HG02588 (cell line): Measurements from ENCODE around the gene NOL4L.

Experiments used
- ATAC-seq: cut with Tn5 transposase; IDR thresholded peaks from one replicate; pipeline ENCODE4 v1.9.1; 2021; ENCODE audit warnings: mild to moderate bottlenecking, moderate library complexity; ENCODE audit not compliant: unreplicated experiment

NOL4L gene

DNA sequence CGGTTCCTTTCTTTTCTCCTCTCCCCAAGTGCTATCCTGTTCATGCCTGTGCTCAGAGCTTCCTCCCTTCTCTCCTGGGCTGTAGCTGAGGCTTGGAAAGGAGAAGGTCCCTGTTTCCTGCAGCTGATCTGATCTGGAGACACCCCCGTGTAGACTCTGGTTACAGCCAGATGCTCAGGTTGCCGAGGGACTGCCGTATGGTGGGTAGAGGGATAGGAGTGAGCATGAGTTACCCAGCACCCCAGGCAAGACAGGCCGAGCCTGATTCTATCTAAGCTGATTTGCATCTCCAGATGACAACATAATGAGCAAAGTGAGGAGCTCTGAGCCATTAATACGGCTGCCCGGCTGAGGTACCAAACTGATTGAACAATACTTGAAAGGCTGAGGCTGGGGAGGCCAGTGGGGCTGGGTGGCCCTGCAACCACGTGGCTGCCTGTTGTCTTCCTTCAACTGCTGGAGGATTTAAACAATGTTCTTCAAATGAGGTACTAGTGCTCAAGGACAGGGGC lies 135.2 kb downstream of the NOL4L start:
- ATAC-seq: no peak

DNA sequence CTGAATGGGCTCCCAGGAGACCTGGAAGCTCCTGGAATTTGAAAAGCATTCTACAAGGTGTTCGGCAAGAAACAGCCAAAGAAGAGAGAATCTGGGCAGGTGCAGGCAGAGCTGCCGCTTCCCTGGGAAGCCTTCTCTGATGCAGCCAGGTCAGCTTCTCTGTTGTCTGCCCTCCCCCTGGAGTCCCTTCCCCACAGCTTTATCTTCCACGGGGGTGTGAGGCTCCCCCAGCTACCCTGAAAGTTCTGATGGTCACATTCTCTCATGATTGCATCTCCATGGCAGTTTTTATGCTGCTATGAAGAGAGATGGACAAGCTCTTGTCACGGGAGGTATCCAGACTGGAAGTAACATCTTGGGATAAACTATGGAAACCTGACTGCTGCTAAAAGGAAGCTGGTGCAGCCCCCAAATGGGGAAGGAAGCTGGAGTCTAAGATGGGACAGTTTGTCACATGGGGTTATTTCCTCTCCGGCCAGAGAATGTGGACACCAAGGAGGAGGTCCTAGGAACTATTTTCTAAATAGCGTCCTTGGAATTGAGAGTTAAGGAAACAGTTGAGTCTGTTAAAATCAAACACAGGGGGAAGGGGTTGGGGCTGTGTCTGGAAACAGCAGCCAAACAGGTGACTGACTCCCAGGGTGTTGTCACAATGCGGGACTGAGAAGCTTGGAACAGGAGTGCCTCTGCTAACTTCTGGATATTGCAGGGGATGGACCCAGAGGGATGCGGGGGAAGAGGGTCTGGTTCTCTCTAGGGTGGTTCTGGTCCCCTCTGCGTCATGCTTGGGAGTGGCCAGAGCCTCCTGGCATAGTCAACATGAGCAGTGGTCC lies 135.9 kb downstream of the NOL4L start:
- ATAC-seq: no peak

DNA sequence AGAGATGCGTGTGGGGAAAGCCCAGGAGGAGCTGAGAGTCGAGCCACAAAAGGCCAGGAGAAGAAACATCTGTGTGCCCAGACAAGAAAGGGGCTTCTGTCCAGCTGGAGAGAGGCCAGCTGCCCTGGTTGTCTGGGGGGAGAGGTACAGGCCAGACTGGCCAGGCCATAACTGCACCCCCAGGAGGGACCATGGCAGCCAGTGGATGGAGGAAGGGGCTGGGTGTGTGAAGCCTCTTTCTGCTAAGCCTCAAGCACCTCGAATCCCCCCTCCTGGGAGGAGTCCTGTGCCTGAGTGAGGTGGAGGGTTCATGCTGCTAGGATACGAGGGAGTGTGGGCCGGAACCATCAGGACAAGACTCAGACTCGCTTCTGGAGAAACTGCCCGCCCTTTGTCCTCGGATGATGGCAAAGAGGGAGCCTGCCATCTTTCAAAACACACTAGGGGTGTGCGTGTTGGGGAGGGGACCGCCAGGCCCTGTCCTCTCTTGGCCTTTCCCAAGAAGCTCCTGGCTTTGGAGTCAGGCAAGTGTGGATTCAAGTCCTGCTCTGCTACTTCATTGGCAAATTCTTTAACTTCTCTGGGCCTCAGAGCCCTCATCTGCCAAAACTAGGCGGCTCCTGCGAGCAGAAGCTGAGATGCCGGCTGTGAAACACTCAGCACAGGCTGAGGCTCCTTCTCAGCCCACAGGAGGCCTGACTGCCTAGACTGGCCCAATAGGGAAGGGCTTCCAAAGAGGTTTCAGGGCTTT lies 136.7 kb downstream of the NOL4L start:
- ATAC-seq: no peak

DNA sequence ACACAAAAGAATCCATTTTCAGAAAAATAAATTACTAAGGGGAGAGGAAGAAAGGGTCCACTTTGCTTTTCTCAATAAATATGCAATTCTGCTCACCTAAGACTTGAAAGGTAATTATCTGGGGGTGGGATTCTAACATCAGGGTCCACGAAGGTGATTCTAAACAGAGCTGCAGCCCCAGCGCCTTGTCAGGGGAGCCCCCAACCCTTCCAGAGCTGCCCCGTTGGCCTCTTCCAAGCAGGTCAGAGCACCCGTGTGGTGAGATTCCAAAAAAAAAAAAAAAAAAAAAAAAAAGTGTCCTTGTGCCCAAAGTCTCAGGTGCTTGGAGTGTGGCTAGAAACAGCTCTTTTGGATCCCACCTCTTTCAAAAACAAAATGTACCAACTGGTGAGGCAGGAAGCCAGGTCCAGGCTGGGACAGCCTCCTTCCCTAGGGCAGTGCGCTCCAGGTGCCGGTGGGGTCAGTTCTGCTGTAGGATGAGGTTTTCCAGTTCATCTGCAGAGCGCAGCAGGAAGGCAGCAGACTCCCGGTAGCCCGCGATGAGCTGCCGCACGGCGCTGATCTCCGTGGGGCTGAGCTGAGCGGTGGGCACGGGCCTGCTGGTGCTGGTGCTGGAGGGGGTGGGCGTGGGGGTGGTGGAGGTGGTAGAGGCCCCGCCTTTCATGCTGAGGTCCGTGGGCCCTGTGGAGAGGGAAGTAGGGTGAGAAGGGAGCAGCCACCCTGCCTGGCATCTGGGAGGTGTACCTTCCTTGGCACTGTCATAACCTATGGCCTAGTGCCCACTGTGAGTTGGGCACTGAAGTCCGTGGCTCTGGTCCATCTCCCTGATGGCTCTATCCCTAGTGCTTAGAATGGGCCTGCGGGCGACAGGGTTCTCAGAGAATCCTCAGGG lies 137.8 kb downstream of the NOL4L start:
- ATAC-seq: no peak

DNA sequence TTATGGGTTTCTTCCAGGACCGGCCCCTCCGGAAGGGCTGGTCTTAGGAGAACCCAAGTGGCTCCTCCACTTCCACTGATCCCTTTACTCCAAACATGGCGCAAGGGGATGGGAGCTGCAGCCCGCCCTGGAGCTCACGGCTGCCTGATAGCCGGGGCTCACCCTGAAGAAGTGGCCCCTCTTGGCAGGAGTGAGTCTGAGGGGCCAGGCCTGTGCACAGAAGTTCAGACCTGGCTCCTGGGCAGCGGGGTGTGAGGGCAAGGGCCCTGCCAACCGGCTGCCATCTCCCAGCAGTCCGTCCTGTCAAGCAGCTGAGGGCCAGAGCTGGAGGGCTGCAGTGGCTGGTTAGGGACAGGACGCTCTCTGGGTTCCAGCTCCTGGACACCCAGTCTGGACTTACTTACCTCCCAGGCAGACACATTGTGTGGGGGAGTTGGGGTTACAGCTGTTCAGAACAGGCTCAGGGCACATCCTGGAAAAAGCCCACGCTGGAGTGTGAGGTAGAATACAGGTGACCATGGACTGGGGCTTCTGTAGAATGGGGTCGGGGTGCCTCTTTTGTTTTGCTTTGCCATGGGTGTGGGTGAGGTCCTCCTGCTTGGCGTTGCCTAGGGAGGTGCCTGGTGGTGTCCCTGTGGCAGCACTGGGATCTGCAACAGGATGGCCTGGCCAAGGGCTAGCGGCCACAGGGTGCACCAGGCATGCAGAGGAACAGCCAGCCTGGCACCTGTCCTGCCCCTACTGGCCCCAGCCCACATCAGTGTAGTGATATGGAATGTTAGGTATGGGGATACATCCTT lies 138.6 kb downstream of the NOL4L start:
- ATAC-seq: no peak

DNA sequence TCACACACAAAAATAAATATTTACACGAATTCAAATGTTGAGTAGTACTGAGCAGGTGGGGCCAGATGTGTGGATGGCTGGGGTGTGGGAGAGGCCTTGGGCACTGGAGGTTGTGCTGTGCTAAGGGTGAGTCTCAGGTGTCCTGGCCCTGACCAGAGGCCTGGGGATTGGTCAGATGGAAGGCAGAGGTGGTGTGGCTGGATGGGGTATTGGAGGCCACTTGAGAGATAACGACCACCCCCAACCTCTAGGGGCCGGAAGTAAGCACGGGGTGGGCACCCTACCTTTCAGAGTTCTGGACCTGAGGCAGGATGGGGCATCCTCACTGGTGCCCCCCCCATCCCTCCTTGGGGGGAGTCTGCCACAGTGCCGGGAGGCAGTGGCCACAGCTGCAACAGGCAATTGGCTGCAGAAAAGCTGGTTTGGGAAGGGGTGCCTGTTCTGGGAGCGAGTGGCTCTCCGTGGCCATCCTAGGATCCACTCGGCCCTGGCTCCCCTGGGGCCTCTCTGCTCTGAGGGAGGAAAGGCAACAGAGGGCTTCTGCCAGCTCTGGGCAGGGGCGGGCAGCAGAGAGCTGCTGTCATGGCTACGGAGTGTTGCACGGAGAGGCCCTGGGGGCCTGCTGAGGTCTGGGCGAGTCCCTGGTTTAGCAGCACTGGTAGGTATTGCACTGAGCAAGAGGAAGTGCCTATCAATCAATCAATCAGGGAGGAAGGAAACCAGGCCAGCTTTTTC lies 139.4 kb downstream of the NOL4L start:
- no peak for ATAC-seq

DNA sequence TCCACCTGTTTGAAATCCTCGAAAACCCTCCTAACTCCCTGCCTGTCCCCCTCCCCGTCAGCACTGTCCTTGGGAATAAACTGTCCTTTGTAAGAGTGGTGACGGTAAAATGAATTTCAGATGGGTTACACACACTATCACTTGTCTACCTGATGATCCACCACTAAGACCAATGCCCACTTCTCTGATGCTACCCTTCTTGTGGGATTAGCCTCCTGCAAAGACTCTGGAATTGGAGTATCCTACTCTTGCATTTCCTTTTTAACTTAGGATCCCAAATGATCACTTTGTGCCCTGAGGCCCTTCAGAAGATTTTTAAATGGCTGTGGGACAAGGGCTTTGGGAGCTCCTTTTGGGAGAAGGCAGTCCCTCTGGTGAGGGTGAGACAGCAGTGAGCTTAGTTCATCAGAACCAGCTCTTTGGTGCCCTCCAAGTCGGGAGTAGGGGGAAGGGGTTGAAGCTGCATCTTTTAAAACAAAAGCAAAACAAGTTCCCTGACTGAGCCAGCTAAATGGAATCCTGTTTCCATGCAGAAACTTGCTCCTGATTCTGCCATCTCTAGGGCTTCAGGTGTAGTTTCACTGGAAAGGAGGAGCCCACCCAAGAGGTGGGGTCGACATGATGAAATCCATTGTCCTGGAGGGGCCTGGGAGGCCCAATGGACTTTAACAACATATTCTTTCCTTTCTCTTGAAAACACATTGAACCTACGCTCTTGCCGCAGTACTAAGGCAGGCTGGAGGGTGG lies 140.5 kb downstream of the NOL4L start:
- no peak for ATAC-seq

DNA sequence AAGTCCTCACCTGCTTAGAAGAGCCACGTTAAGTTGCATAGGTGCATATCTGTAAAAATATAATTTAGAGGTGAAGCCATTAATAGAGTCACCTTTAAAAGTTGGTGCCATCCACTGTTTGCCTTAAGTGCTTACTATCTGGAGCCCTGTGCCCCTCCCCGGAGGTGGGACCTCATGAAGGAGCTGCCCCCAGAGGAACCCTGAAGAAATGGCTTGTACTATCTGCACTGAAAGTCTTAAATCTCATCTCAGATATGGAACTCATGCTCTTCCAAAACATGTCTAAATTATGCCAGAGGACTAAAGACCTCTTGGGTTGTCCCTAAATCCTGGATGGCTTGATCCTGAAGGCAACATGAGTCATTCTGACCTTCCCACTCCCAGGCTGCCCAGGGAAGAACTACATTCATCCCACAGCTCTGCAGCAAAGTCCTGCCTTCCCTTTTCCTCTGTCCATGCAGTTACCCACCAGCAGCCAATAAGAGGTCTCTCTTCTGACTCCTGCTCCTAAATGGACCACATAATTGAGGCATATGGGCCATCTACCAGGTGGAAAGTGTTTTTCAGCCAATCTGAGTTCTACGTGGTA lies 141.7 kb downstream of the NOL4L start:
- no peak for ATAC-seq

DNA sequence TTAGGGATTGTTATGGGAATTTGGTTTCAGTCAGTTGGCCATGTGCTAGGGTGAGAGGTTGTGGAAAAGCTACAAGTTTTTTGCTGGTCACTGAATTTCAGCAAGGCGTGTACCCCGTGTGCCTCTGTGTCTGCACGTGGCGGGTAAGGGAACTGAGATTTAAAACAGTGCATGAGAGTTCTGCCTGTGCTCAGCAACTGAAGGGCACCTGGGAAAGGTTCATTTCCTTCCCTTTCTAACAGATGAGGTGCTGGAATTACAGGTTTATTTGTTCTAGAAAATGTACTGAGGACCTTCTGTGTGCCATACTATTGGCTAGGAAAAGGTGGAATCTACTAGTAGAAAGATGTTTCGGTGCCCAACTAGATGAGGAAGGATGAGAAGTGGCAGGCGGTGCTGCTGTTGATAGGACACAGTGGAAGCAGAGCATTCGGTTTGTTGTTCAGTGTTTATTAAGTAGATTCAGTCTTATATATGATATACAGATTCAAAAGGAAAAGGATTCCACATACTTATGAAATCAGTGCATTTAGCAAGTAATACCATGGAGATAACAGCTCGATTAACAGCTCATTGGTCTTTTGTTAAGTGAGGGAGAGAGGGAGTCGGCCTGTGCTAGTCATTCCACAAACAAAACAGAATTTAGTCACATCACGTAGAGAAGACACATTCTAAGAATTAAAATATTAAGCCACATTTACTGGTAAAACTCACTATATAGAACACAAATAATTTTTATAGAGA lies 142.3 kb downstream of the NOL4L start:
- ATAC-seq: no peak

DNA sequence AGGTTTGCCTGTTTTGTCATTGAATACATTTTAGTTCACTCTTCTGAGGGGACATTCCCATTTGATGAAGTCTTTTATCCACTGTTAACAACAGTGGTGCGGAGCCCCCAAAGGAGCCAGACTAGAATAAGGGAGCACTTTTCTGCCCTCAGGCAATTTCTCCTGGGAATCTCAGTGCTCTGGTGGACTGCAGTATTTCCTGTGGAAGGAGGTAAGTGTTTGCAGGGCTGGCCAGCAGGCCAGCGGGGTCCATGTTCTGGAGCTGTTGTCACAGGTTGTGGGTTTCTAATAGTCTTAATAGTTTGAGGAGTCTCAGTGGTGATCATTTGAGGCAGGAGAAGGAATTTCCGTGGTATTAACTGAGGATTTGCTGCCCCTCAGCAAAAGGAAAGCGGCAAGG lies 143.5 kb downstream of the NOL4L start:
- ATAC-seq: no peak

DNA sequence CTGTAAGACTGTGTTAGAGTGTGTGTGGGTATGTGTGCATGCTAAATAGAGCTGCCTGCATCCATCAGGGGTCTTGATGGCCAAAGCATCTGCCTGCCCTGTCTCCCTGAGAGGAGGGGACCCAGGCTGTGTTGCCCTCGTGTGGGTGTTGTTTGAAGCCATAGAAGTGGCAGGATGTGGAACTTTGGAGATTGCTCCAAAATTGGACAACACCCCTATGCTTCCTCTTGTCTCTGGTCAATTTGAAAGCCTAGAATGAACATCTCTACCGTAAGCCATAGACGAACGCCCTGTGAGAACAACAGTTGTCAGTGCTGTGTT lies 144.4 kb downstream of the NOL4L start:
- ATAC-seq: no peak

DNA sequence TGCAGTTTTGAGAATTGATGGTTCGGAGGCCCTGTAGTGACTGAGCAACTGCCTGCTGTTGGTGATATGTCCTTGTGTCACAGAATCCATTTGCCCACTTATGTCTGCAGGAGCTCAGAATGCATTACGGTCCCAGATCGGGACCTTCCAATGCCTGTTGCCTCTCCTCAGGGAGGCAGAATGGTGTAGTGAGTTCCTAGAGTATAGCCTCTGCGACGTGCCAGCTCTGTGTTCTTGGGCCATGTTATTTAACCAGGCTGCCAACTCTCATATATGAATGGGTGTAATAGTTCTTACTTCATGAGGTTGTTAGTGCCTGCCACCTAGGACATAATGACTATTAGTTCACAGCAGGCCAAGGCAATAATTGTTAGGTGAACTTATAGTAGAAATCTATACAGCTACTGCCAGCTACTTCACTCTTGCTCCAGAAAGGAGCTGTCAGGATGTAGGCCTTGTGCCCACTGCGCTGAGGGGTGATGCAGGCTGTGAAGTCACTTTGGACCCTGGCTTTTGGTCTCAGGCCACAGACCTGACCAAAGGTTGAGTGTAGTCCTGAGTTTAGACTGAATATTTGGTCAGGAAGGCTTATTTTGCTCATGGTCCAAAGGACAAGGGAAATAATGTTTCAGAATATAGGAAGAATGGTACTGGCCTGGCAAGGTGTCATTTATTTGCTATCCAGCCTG lies 144.9 kb downstream of the NOL4L start:
- ATAC-seq: no peak

DNA sequence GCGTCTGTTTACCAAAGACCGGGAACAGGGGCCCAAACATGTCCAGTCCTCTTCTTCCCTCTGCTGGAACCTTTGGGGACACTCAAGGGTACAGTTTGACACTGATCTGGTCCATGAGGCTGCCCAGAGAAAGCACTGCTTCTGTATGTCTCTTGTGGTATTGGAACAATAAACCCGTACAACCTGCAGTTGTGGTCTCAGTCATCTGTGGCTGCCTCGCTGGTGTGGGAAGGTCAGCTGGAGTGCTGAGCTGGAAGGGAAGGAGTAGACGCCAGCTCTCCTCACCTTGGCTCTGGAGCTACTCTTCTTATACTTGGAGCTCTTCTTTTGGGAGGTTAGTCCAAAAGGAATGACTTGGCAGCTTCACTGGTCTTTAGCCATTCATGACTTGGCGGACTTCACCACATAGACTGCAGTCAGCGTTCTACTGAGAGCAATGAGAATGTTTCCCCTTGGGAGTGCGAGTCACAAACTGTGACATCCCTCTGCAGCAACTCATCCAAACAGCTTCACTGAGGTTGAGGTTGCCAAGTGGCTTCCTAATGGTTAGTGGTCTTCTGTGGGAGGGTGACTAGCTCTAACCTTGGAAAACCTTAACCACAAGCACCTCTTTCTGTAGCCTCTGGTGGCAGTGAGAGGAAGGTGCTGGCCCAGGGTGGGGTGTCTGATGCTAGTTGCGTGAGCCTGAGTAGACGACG lies 145.9 kb downstream of the NOL4L start:
- no peak for ATAC-seq

DNA sequence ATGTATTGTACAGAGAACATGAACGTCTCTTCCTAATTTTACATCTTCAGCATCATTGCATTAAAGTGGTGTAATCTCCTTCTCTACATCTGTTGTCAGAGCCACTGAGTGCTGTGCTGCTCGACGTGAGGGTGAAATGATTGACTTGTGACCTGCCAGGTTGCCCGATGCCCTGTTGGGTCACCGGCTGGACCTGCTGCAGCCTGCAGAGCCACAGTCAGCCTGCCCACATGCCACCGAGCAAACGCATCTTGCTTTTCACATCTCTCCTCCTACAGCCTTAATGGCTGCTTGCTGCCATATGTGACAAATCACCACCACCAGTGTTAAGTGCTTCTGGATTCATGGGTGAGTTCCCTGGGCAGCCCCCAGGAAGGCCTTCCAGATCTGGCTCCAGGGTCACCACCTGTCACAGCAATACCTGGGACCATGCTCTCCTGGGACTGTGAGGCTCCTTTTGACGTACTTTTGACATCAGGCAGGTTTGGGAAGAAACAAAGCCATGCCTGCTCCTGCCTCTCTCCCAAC lies 146.7 kb downstream of the NOL4L start:
- ATAC-seq: no peak

DNA sequence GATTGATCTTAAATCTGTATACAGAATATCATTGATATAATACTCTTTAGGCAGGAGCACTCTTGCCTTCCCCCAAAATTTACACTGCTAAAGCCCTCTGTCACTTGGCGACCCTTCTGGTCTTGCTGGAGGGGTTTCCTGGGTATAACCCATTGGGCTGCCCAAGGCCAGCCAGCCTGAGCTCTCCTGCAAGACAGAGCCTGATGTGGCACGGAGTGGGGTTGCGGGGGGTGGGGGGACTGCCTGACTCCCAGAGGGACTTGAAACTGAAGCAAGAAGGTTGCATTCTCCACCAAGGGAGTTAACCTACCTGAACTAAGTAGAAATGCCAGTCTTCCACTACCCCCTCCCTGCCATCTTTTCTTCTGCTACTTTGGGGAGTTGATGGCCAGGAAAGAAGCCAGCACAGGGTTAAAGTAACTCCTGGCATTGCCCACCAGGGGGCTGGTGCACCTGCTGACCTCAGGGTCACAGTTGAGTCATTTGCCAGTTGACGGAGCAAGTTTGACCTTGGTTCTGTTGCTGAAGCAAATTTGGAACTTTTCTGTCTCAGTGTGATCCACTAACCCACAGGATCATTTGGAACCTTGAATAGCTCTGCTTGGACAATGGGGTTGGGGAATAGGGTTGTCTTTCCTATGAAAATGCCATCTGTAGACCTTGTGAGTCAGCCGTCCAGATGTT lies 147.6 kb downstream of the NOL4L start:
- no peak for ATAC-seq

DNA sequence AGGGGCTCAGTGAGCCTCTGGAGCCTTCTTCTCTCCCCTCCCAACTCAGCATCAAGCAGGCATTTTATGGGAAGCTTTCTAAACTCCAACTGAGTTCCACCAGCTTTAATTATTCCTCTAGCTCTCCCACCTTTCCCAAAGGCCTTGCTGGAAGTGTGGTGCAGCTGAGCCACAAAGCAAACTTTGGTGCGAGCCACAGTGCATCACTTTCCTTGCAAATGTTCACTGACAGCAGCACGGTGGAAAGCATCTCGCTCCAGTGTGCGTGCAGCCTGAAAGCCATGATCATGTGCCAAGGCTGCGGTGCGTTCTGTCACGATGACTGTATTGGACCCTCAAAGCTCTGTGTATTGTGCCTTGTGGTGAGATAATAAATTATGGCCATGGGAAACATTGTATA lies 148.2 kb downstream of the NOL4L start:
- ATAC-seq: no peak
